ENCODE measurements around the gene RNU1-3. TPM values are rescaled to one million over a fixed set of nuclear protein-coding genes. Genes with fewer than 3 reads are reported as not detected.

RNU1-3 gene
- total RNA-seq, 8 experiments from 2014 or later: 2,521 to 14,174 (median 6,483) TPM

Other genes starting within 250 kb of the RNU1-3 start
- under 1 TPM in 5 of 8 experiments, not detected in 3; 0.07 to 0.47 (median 0.11) TPM for gene SPATA21, start 229.5 kb downstream of the RNU1-3 start, total RNA-seq
- 10 to 100 TPM; 23.9 to 77.3 (median 47.2) TPM for gene NECAP2, start 226.2 kb downstream of the RNU1-3 start, total RNA-seq
- gene RNU1-1, start 152.7 kb downstream of the RNU1-3 start, total RNA-seq: over 10,000 TPM in 1 of 8 experiments, 1,000 to 10,000 TPM in 7; 2,521 to 14,174 (median 6,483) TPM
- gene NBPF1, start 53.4 kb downstream of the RNU1-3 start, total RNA-seq: 10 to 100 TPM; 24.4 to 73.3 (median 37.4) TPM
- gene RNU1-4, start 73.6 kb upstream of the RNU1-3 start, total RNA-seq: over 10,000 TPM; 10,501 to 35,099 (median 17,750) TPM
- gene RNU1-2, start 229.0 kb upstream of the RNU1-3 start, total RNA-seq: over 10,000 TPM; 10,501 to 35,099 (median 17,750) TPM